GM18951 (cell line): ENCODE measurements around the gene GALNT9.

Source experiments
- POLR2A ChIP-seq: IDR thresholded peaks from 4 replicates; pipeline ENCODE4 v1.6.1; 2011; ENCODE audit warnings: mild to moderate bottlenecking; ENCODE audit not compliant: insufficient read length, insufficient read depth; ENCODE audit errors: extremely low read depth
- in situ Hi-C: fragments of 300-500 bp; cut with MboI; formaldehyde crosslinking; loops from one replicate; pipeline ENCODE4 v1.12.0; 2022; ENCODE audit warnings: low sequenced_read_pairs, mixed read lengths, inconsistent platforms; ENCODE audit not compliant: unreplicated experiment

GALNT9 gene

DNA sequence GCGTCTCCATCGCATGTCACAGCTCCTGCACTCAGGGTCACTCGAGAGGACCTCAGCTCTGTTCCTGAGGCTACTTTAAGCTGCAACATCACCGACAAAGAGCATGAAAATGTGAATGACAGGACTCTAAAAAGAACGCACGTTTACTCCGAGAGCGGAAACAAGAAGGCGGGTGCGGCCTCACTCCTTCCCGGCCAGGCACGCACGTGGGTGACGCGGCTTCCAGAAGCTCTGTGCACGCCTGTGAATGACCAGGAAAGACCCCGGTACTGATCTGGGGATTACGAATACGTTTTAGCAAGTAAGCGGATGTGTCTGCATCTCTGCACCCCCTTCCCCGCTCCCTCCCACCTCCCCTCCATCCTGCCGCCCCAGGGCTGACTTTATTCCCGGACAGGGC lies 15.2 kb upstream of the GALNT9 start:
- TF ChIP-seq POLR2A = no peak
- in situ Hi-C loops = no loop called here

DNA sequence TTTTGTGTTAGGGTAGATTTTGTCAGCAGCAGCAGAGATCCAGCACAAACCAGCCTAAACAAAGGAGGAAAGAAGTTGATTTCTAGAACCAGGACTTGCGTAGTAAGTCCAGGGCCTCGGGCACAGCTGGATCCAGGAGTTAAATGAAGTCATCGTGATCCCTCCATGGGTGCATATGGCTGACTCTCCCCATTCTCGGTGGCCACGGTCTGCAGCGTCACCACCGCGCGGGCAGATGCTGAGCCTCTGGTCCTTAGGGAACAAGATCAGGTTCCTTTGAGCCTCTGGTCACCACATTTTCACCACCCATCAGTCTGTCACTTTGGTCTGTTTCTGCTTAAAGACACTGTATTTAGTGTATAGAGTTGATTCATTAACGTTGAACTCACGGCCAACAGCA lies 14.8 kb upstream of the GALNT9 start:
- in situ Hi-C loops = no loop called here
- no peak for TF ChIP-seq POLR2A

GRCh38 chr12:132343294-132344004 lies 14.1 kb upstream of the GALNT9 start:
- TF ChIP-seq POLR2A = no peak
- in situ Hi-C loops = no loop called here

DNA sequence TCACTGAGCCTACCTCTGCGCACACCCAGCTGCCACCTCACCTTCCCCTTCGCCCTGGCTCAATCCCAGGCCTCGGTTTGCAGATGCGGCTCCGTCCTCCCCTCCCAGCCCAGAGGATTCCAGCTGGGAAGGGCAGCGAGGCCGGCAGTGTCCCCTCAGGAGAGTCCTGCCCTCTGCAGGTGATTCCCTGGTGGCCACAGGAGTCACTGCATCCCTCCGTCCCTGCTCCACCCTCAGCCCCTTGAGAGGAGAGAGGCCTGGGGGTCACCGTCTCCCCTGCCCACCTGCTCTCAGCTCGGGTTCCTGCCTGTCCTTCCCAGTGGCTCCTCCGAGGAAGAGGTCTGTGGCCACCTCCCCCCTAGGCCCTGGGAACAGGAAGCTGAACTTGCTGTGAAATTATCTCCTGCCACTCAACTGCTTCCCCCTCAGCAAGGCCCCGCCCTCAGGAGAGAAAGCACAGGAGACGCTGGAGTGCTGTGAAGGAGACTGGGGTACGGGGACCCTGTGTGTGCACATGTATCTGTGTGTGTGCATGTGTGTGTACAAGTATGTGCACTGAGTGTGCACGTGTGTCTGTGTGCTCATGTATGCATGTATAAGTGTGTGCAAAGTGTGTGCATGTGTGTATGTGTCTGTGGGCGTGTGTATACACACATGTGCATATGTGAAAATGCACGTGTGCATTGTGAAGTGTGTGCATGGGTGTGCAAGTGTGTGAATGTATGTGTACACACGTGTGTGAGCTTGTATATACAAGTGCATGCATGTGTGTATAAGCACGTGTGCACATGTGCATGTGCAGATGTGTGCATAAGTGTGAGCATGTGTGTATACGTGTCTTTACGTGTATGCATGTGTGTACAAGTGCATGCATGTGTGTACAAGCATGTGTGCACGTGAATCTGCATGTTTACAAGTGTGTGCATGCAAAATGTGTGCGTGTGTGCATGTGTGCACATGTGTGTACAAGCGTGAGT lies 13.2 kb upstream of the GALNT9 start:
- in situ Hi-C loops = no loop called here
- no peak for TF ChIP-seq POLR2A

- in situ Hi-C loops = no loop called here
- no peak for TF ChIP-seq POLR2A
Observed at GRCh38 chr12:132341318-132342050, 12.1 kb upstream of the GALNT9 start.

DNA sequence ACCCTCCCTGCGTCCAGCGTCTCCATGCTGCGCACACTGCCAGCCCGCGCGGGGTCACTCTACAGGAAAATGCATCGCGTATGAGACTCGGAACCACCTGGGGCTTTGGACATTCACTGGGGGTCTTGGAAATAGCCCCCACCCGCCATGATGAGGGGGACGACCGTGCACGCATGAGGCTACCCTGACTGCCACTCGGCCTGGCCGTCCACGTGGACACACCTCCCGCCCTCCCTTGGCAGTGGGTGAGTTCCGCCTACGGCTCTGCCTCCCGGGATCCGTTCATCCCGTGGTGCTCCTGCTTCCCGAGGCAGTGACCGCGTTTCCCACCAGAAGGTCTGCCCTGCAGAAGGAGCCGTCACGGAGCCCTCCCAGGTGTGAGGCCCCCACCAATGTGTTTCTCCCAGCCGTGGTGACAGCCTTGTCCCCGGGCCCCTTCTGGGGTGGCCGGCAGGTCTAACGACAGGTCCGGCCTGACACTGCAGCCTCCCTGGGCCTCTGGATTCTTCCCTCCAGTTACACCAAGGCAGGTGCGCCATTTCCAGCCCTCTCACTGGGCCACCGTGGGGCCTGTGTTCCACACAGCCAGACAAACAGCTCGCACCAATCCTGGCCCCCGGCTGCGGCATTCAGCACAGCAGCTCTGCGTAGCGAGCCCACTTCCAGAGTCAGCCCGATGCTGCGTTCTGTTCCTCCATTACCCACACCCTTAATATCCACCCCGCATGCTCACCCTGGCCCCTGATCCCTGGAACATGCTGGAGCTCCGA lies 11.1 kb upstream of the GALNT9 start:
- TF ChIP-seq POLR2A = no peak

DNA sequence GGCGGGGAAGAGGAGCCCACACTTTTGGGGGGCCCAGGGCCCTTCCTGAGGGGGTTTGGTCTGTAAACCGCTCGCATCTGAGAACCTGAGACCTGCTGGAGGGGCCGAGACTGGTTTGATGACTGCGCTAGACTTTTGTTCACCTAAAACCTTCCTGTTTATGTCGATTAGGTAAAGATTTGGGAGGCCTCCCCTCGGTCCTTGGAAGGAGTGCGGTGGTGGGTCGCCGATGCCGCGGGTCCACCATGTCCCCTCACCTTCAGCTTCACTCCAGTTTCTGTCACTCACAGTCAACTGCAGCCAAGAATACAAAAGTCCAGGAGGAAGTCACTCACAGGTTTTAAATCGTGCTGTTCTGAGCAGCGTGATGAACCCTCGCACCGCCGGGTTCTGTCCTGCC lies 10.5 kb upstream of the GALNT9 start:
- no peak for TF ChIP-seq POLR2A
- in situ Hi-C loops = no loop called here

More for the DNA sequence above, 11.1 kb upstream of the GALNT9 start:
- in situ Hi-C loops = no loop called here

DNA sequence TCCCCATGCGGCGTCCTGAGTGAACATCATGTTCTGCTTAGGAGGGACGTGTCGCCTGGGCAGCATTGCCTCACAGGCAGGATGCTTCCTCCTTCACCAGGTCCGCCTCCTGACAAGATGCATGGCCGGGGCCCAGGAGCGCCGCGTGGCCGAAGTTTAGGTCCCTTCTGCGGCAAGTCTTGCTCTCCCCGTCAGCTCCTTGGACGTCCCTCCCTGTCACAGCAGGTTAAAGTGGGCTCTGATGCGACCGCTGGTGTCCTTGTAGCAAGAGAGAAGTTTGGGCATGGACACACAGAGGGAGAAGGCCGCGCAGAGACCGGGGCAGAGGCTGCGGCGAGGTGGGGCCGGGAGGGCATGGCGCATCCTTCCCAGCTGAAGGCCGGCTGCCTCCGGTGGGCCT lies 9.4 kb upstream of the GALNT9 start:
- in situ Hi-C loops = no loop called here
- no peak for TF ChIP-seq POLR2A

GRCh38 chr12:132338311-132338710 lies 8.9 kb upstream of the GALNT9 start:
- no peak for TF ChIP-seq POLR2A
- in situ Hi-C loops = no loop called here

- TF ChIP-seq POLR2A = no peak
- in situ Hi-C loops = no loop called here
Observed at GRCh38 chr12:132337557-132337956, 8.2 kb upstream of the GALNT9 start.

DNA sequence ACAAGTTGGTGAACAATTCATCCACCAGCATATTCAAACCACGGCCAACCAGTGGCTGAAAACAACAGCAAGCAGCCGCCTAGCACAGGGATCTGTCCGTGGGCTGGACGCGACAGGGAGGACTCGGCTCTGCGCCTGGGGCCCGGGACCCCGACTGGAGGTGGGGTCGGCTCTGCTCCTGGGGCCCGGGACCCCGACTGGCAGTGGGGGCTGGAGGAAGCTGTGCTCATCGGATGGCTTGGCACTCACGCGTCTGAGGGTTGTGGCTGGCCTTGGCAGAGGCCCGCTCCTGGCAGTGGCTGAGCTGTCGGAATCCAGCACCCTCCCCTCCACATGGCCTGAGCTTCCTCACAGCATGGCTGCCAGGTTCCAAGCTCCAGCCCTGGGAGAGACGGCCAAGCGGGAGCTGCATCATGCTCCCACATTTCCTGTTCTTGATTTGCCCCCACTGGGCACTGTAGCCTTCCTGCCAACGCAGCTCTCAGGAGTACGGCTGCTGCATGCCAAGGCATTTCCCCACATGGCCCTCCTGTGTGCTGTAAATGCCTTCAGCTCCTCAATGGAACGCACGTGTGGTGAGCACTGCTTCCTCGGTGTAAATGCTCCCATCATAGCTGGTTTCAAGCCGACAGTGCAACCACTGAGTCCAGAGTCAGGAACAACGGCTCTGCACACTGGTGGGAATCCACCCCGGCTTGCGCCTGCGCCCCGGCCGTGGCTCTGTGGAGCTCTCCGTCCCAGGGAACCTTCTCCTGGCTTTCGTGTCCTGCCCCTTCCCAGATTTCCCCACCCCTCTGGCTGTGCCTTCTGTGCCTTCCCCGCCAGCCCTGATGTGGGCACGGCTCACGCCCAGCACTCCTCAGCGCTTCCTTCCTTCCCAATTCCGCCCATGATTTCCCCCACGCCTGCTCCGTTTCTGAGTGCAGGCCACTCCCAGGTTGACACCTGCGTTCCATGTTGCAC lies 7.3 kb upstream of the GALNT9 start:
- in situ Hi-C loops = no loop called here
- no peak for TF ChIP-seq POLR2A
